GDM1 (cell line): ENCODE measurements around the gene MRNIP.
A peak's percentile ranks its signal among the peaks of the same experiment; 100 is the strongest.

Experiments
- DNase-seq: peaks from one replicate; lab custom pipeline; 2025; lab: John Stamatoyannopoulos, UW

Gene MRNIP

GRCh38 chr5:179821298-179822058 lies 37.1 kb downstream of the MRNIP start:
- peak; percentile 82 for DNase-seq

DNA sequence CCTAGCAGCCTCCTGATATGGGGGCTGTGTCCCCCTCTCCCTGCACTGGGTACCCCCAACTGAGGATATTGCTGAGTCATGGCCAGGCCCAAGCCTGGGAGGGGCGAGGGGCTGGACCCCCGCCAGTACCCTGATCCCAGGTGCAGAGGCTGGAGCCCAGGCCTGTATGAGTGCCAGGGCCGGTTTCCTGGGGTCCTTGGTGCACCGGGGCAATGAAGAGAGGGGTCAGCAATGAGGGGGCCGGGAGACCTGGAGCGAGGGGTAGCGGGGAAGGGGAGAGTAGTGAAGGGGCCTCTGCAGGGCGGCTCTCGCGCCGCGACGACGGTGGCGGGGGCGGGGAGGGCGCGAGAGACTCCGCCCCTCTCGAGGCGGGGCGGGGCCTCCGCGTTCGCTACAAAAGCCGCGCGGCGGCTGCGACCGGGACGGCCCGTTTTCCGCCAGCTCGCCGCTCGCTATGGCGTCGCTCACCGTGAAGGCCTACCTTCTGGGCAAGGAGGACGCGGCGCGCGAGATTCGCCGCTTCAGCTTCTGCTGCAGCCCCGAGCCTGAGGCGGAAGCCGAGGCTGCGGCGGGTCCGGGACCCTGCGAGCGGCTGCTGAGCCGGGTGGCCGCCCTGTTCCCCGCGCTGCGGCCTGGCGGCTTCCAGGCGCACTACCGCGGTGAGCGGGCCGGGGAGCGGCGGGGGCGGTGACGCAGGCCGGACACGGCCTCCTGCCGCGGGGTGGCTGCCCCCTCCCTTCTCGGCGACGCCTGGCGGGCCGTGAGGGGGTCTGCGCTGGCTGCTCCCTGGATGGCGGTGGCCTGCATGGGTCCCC lies 37.9 kb downstream of the MRNIP start, which contains the start of gene SQSTM1:
Gene SQSTM1 (plus strand): TSS at position 423 of the 815 bp plus-strand sequence. CDS start 32 bp downstream, at position 455.
- DNase-seq = peak; percentile 79

DNA sequence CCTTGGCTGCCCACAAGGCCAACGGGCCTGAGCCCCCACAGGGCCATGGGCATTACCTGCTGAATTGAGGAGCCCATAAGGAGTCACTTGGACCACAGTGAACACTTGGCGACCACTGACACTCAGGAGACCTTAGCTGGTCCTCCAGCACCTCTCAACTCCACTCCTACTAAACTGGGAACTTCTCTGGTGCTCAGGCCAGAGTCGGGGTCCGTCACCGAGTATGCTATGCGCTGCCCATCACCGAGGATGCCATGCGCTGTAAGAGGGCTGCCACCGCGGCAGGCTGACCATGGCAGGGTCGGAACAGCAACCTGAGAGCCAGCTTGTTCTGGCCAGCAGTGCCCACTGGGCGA lies 38.5 kb downstream of the MRNIP start:
- DNase-seq = no peak

DNA sequence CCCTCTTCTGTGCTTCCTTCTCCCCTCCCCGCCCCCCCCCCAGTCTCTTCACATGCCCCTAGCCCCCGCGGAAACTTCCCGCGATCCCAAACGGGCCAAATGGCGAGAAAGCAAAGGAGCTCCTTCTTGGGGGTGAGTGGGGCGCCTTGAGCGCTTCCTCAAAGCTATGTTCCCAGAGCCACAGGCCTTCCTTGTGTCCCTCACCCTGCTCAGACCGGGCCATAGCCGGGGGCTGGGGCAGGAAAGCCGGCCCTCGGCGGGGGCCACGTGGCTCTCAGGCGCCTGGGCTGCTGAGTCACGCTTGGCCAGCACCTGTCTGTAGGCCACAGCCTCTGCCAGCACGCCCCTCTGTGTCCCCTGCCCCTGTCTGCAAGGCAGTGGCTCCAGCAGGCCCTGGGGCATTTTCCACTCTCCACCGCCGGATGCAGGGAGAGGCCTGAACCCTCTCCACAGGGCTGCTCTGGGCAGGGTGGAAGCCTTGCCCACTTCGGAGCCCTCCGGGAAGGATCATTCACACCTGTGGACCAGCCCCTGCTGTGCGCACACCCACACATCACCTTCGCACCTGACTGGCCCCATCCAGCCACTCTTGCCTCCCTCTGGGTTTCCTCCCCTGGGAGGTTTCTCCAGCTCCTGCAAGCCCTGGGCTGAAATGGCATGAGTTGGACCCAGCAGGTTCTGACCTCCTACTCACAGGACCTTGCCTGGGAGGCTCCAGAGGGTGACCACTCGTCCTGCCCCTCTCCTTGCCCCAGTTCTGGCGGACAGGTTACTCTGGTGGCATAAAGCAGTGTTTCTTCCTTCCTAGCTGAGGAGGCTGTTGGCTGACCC lies 39.1 kb downstream of the MRNIP start:
- DNase-seq = no peak

DNA sequence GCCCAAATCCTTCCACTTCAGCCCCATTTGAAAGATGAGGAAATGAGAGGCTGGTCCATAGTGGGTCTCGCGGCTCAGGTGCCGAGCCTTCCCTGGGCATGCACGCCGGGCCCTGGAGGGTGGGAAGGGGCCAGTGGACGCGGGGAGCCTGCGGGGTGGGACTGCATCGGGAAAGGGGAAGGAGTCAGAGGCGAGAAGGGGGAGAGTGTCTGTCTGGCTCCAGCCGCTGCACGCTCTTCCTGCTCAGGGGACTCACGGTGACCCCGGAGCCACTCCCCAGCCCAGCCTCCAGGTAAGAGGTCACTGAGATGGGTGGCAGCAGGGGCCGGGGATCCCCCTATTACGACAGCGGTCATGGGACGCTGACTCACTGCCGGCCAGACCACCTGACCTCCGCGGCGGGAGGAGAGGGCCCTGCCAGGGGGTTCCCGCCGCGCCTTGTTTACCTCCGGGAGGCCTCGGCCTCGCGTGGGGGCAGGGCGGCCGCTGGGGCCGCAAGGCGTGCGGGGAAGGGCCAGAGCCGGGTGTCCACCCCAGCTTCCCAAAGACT lies 39.8 kb downstream of the MRNIP start:
- peak; percentile 75 for DNase-seq

- no peak for DNase-seq
Measured at GRCh38 chr5:179817890-179818745, 40.5 kb downstream of the MRNIP start.

- DNase-seq = no peak
Measured at GRCh38 chr5:179817470-179817840, 41.2 kb downstream of the MRNIP start.

- no peak for DNase-seq
Measured at GRCh38 chr5:179816796-179817469, 41.7 kb downstream of the MRNIP start.

- no peak for DNase-seq
Measured at GRCh38 chr5:179816401-179816795, 42.2 kb downstream of the MRNIP start.

DNA sequence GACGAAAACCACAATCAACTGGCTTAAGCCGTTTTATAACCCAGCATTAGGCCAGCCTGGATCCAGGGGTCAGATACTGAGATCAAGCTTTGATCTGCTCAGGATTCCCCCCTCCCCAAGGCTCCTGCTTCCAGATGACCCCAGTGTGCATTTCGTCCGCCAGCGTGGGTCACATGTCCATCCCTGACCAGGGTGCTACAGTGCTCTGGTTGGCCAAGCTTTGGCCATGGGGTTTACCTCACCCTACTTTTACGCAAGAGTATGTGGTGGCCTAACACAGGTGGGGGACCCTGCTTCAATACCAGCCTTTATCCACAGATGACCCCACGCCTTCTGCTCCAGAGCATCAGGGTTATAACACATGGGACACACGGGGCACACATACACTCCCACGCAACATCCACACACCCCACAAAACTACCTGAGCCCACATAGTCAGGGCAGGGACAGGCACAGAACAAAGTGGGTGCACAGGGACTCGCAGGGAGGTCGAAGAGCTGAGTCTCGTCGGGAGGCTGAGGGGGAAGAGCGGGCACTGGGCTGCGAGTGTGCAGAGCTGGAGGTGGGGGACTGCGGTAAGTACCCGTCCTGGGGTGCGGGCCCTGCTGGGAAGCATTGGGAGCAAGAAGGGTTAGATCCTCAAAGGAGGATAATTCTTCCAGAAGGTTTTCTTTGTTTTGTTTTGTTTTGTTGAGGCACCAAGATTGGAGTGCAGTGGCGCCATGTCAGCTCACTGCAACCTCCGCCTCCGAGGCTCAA lies 42.9 kb downstream of the MRNIP start:
- no peak for DNase-seq

DNA sequence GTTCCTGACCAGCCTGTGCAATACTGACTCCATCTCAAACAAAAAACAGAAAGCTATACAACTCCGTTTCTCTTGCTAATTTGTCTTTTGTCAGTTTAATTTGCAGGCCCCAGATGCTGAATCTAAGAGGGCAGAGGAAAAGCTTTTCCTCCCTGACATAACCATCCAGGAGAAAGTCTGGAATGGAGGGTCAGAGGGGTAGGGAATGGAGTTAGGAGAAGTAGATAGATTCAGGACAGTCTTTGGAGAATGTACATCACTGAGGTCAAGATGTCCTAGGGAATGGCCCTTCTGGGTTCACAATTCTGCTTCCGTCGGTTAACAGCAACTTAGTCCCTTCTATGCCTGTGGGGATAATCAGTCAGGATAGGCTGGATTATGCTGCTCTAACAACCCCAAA lies 44.5 kb downstream of the MRNIP start:
- no peak for DNase-seq

DNA sequence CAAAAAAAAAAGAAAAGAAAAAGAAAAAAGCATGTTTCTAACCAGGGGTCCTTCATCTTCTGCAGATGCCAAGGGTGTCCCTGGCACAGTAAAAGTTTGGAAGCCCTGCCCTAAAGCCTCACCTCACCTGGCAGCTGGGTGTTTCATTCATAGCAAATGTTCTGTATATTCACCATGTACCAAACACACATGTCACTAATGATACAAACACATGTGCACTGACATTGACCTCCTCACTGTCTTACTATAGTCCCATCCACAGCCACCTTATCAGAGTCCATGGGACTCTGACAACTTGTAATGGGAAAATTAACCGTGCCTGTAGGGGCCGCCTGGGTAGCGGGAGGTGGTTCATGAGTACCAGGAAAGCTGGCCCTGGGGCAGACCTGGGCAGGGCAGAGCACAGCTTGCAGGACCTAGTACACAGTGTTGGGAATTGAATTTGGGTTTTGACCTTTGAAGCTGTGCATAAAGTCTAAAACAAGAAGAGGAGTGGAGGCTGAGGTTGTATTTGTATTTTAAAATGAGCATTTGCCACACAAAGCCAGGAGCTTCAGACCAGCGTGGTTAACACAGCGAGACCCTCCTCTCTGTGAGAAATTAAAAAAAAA lies 45.5 kb downstream of the MRNIP start:
- no peak for DNase-seq

GRCh38 chr5:179812135-179812825 lies 46.3 kb downstream of the MRNIP start:
- DNase-seq = no peak

GRCh38 chr5:179806250-179807048 lies 52.2 kb downstream of the MRNIP start, which contains the start of gene MGAT4B:
MGAT4B (minus strand) TSS chr5:179806866; CDS start chr5:179806583, 283 bp downstream.
- DNase-seq = peak; percentile 75

DNA sequence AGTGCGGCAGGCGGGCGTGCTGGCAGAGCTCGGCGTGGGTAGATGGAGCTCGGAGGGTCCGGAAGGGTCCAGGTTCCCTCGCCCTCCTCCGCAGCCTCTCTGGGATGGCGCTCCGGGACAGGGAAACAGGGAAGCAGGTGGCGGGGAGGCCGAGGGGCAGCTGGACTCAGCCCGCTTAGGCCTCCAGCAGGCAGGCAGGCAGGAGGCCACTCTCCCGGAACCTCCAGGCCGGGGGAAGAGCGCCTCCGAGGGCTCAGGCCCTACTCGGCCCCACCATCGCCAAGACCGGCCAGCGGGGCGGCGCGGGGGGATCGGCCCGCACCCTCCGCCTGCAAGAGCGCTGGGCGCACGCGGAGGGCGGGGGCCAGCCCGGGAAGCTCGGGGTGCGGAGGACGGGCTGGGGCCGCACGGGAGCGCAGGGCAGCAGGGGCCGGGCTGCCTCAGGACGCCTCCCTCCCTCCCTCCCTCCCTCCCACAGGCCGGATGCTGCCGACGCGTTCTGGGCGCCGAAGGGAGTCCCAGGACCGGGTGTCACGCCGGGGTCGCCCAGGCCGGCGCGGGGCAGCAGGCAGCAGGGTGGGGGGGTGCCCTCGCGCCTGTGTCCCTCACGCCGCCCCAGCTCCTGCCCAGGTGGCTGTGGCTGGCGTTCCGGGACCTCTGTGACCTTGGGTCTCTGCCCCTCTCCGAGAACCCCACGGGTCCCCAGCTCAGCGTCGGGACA lies 52.9 kb downstream of the MRNIP start:
- peak; percentile 12 for DNase-seq

GRCh38 chr5:179805070-179805528 lies 53.5 kb downstream of the MRNIP start:
- DNase-seq = no peak

GRCh38 chr5:179804555-179804947 lies 54.1 kb downstream of the MRNIP start:
- no peak for DNase-seq
